ENCODE measurements around the gene TLCD2.
"Not testable (repeated sequence)": the region's sequence is repeated elsewhere in the genome, so short reads cannot be mapped to it uniquely, and the experiment has no call there.

Gene TLCD2

GRCh38 chr17:1707107-1707506 is 3.1 kb downstream of the TLCD2 start:
- Histone ChIP-seq H3K9me3 (ENCODE audit: control insufficient read depth, insufficient read depth, low read length) (no peaks in the 10 kb centered on the region), H3K27me3 (ENCODE audit: control insufficient read depth, insufficient read depth, low read length) (0 out of 2 replicates have a peak, but pooled peaks cover 3% of the 10 kb centered on the region), H3K27ac (ENCODE audit: low read depth, low read length) (no peak overlapping the region), H3K9ac (ENCODE audit: low read depth, low read length) (no peak overlapping the region), H3K36me3 (ENCODE audit: control insufficient read depth, insufficient read depth, low read length) (peaks cover 3% of the 10 kb centered on the region; the same call in 1 of the 2 replicates), H3K4me1 (ENCODE audit: control insufficient read depth, insufficient read depth, low read length) (peaks cover 5% of the 10 kb centered on the region; the same call in 1 of the 2 replicates), H3K4me3 (ENCODE audit: low read depth, low read length) (no peak overlapping the region)

GRCh38 chr17:1705004-1705403 is 5.2 kb downstream of the TLCD2 start:
- Histone ChIP-seq H3K27ac (ENCODE audit: low read depth, low read length) (no peak overlapping the region), H3K27me3 (ENCODE audit: control insufficient read depth, insufficient read depth, low read length) (0 out of 2 replicates have a peak, but pooled peaks cover 3% of the 10 kb centered on the region), H3K9ac (ENCODE audit: low read depth, low read length) (no peak overlapping the region), H3K36me3 (ENCODE audit: control insufficient read depth, insufficient read depth, low read length) (no peaks in the 10 kb centered on the region), H3K9me3 (ENCODE audit: control insufficient read depth, insufficient read depth, low read length) (no peaks in the 10 kb centered on the region), H3K4me1 (ENCODE audit: control insufficient read depth, insufficient read depth, low read length) (0 out of 2 replicates have a peak, but pooled peaks cover 2% of the 10 kb centered on the region), H3K4me3 (ENCODE audit: low read depth, low read length) (no peak overlapping the region)

GRCh38 chr17:1703063-1703462 is 7.1 kb downstream of the TLCD2 start:
- Histone ChIP-seq H3K4me3 (ENCODE audit: low read depth, low read length) (no peak overlapping the region), H3K4me1 (ENCODE audit: control insufficient read depth, insufficient read depth, low read length) (no peaks in the 10 kb centered on the region), H3K36me3 (ENCODE audit: control insufficient read depth, insufficient read depth, low read length) (no peaks in the 10 kb centered on the region), H3K9ac (ENCODE audit: low read depth, low read length) (no peak overlapping the region), H3K9me3 (ENCODE audit: control insufficient read depth, insufficient read depth, low read length) (no peaks in the 10 kb centered on the region), H3K27me3 (ENCODE audit: control insufficient read depth, insufficient read depth, low read length) (no peaks in the 10 kb centered on the region), H3K27ac (ENCODE audit: low read depth, low read length) (no peak overlapping the region)

- not testable (repeated sequence) for H3K36me3 ChIP-seq (ENCODE audit: control insufficient read depth, insufficient read depth, low read length); H3K4me3 ChIP-seq (ENCODE audit: low read depth, low read length); H3K9ac ChIP-seq (ENCODE audit: low read depth, low read length); H3K9me3 ChIP-seq (ENCODE audit: control insufficient read depth, insufficient read depth, low read length); H3K27me3 ChIP-seq (ENCODE audit: control insufficient read depth, insufficient read depth, low read length); H3K4me1 ChIP-seq (ENCODE audit: control insufficient read depth, insufficient read depth, low read length); H3K27ac ChIP-seq (ENCODE audit: low read depth, low read length)
Measured at GRCh38 chr17:1699891-1700290, 10.3 kb downstream of the TLCD2 start.

- Histone ChIP-seq H3K36me3 (ENCODE audit: control insufficient read depth, insufficient read depth, low read length) (no peaks in the 10 kb centered on the region), H3K27ac (ENCODE audit: low read depth, low read length) (no peak overlapping the region), H3K9ac (ENCODE audit: low read depth, low read length) (no peak overlapping the region), H3K27me3 (ENCODE audit: control insufficient read depth, insufficient read depth, low read length) (no peaks in the 10 kb centered on the region), H3K9me3 (ENCODE audit: control insufficient read depth, insufficient read depth, low read length) (no peaks in the 10 kb centered on the region), H3K4me3 (ENCODE audit: low read depth, low read length) (no peak overlapping the region), H3K4me1 (ENCODE audit: control insufficient read depth, insufficient read depth, low read length) (no peaks in the 10 kb centered on the region)
Measured at GRCh38 chr17:1697681-1698080, 12.5 kb downstream of the TLCD2 start.

- Histone ChIP-seq H3K9me3 (ENCODE audit: control insufficient read depth, insufficient read depth, low read length) (peaks cover 3% of the 10 kb centered on the region; the same call in 1 of the 2 replicates), H3K9ac (ENCODE audit: low read depth, low read length) (no peak overlapping the region), H3K4me3 (ENCODE audit: low read depth, low read length) (no peak overlapping the region), H3K4me1 (ENCODE audit: control insufficient read depth, insufficient read depth, low read length) (no peaks in the 10 kb centered on the region), H3K27ac (ENCODE audit: low read depth, low read length) (no peak overlapping the region), H3K36me3 (ENCODE audit: control insufficient read depth, insufficient read depth, low read length) (no peaks in the 10 kb centered on the region), H3K27me3 (ENCODE audit: control insufficient read depth, insufficient read depth, low read length) (no peaks in the 10 kb centered on the region)
Measured at GRCh38 chr17:1695365-1695764, 14.8 kb downstream of the TLCD2 start.

- Histone ChIP-seq H3K4me1 (ENCODE audit: control insufficient read depth, insufficient read depth, low read length) (no peaks in the 10 kb centered on the region), H3K27me3 (ENCODE audit: control insufficient read depth, insufficient read depth, low read length) (no peaks in the 10 kb centered on the region), H3K36me3 (ENCODE audit: control insufficient read depth, insufficient read depth, low read length) (no peaks in the 10 kb centered on the region), H3K27ac (ENCODE audit: low read depth, low read length) (no peak overlapping the region), H3K4me3 (ENCODE audit: low read depth, low read length) (no peak overlapping the region), H3K9me3 (ENCODE audit: control insufficient read depth, insufficient read depth, low read length) (peaks cover 3% of the 10 kb centered on the region; the same call in 1 of the 2 replicates), H3K9ac (ENCODE audit: low read depth, low read length) (no peak overlapping the region)
Measured at GRCh38 chr17:1693339-1693738, 16.8 kb downstream of the TLCD2 start.

- peaks cover 3% of the 10 kb centered on the region; the same call in 1 of the 2 replicates for H3K9me3 ChIP-seq (ENCODE audit: control insufficient read depth, insufficient read depth, low read length)
Measured at GRCh38 chr17:1690544-1691221, 19.5 kb downstream of the TLCD2 start.

GRCh38 chr17:1688405-1688804 is 21.8 kb downstream of the TLCD2 start:
- H3K4me3 ChIP-seq (ENCODE audit: low read depth, low read length); H3K36me3 ChIP-seq (ENCODE audit: control insufficient read depth, insufficient read depth, low read length); H3K27me3 ChIP-seq (ENCODE audit: control insufficient read depth, insufficient read depth, low read length); H3K4me1 ChIP-seq (ENCODE audit: control insufficient read depth, insufficient read depth, low read length); H3K9me3 ChIP-seq (ENCODE audit: control insufficient read depth, insufficient read depth, low read length); H3K9ac ChIP-seq (ENCODE audit: low read depth, low read length); H3K27ac ChIP-seq (ENCODE audit: low read depth, low read length): not testable (repeated sequence)

More at GRCh38 chr17:1690544-1691221, 19.5 kb downstream of the TLCD2 start:
- no peak overlapping the region for H3K9ac ChIP-seq (ENCODE audit: low read depth, low read length)
- no peak overlapping the region for H3K4me3 ChIP-seq (ENCODE audit: low read depth, low read length)
- H3K27me3 ChIP-seq (ENCODE audit: control insufficient read depth, insufficient read depth, low read length) = no peaks in the 10 kb centered on the region
- H3K36me3 ChIP-seq (ENCODE audit: control insufficient read depth, insufficient read depth, low read length) = no peaks in the 10 kb centered on the region
- no peak overlapping the region for H3K27ac ChIP-seq (ENCODE audit: low read depth, low read length)
- H3K4me1 ChIP-seq (ENCODE audit: control insufficient read depth, insufficient read depth, low read length) = no peaks in the 10 kb centered on the region

GRCh38 chr17:1686086-1686485 is 24.1 kb downstream of the TLCD2 start:
- no peak overlapping the region for H3K9ac ChIP-seq (ENCODE audit: low read depth, low read length)
- peaks cover 23% of the 10 kb centered on the region for H3K36me3 ChIP-seq (ENCODE audit: control insufficient read depth, insufficient read depth, low read length)
- no peaks in the 10 kb centered on the region for H3K27me3 ChIP-seq (ENCODE audit: control insufficient read depth, insufficient read depth, low read length)
- no peak overlapping the region for H3K4me3 ChIP-seq (ENCODE audit: low read depth, low read length)
- H3K27ac ChIP-seq (ENCODE audit: low read depth, low read length) = no peak overlapping the region
- H3K4me1 ChIP-seq (ENCODE audit: control insufficient read depth, insufficient read depth, low read length) = peaks cover 5% of the 10 kb centered on the region
- H3K9me3 ChIP-seq (ENCODE audit: control insufficient read depth, insufficient read depth, low read length) = peaks cover 3% of the 10 kb centered on the region; the same call in 1 of the 2 replicates

- Histone ChIP-seq H3K4me1 (ENCODE audit: control insufficient read depth, insufficient read depth, low read length) (peaks cover 5% of the 10 kb centered on the region), H3K4me3 (ENCODE audit: low read depth, low read length) (peak within 1 kb of the TSS; percentile 80), H3K9me3 (ENCODE audit: control insufficient read depth, insufficient read depth, low read length) (no peaks in the 10 kb centered on the region), H3K9ac (ENCODE audit: low read depth, low read length) (peak within 1 kb of the TSS; percentile 70), H3K36me3 (ENCODE audit: control insufficient read depth, insufficient read depth, low read length) (peaks cover 38% of the 10 kb centered on the region), H3K27me3 (ENCODE audit: control insufficient read depth, insufficient read depth, low read length) (no peaks in the 10 kb centered on the region), H3K27ac (ENCODE audit: low read depth, low read length) (peak within 1 kb of the TSS; percentile 89)
Measured at GRCh38 chr17:1684378-1685189, 25.6 kb downstream of the TLCD2 start, which contains the start of gene PRPF8. Gene PRPF8, minus strand, starts transcription at chr17:1684867. Its CDS starts 296 bp downstream, at chr17:1684571.

Measured in HUES48 (cell line).